SK-N-SH (cell line): ENCODE results near the gene OR14I1. TPM values are rescaled to one million over a fixed set of nuclear protein-coding genes. Genes with fewer than 3 reads are reported as not detected.

Experiments used
- CTCF ChIA-PET: fragments of 300-600, 350-600 bp; formaldehyde crosslinking; extraction: SDS; loops from one replicate; lab custom pipeline; 2021; lab: Yijun Ruan, JAX
- POLR2A ChIA-PET: fragments of 350-600 bp; sonication (Branson Sonifier 250); formaldehyde crosslinking; extraction: SDS; loops from one replicate; lab custom pipeline; 2020; ENCODE audit warnings: antibody characterized with exemption, inconsistent platforms; lab: Yijun Ruan, JAX
- DNase-seq: peaks from one replicate; pipeline ENCODE4 v3.0.0; 2012
- H2AFZ ChIP-seq: fragments of 200-600 bp; sonication (generic); 2 replicates; pipeline ENCODE4 v1.8.1; 2016; ENCODE audit warnings: antibody characterized with exemption, mild to moderate bottlenecking, low read depth
- H3F3A ChIP-seq: fragments of 200-600 bp; sonication (generic); replicated peaks from 2 replicates; pipeline ENCODE3; 2016; ENCODE audit warnings: antibody characterized with exemption, mild to moderate bottlenecking; ENCODE audit not compliant: insufficient read depth
- H3K27ac ChIP-seq, 2 experiments: fragments of 200-500 bp in 1 of 2; fragments of 200-600 bp in 1 of 2; sonication (Bioruptor generic) in 1 of 2; sonication (generic), shearing (Covaris generic) in 1 of 2; 2 replicates each; pipeline versions ENCODE4 v1.5.1 to v1.6.1; 2014 to 2016; ENCODE audit warnings: low read depth in 2 of 2, inconsistent platforms in 1 of 2, low read length in 1 of 2, mild to moderate bottlenecking in 1 of 2, mixed read lengths in 1 of 2
- H3K27me3 ChIP-seq: fragments of 200-600 bp; sonication (generic), shearing (Covaris generic); 2 replicates; pipeline ENCODE4 v1.6.1; 2016; ENCODE audit warnings: mixed run types; ENCODE audit not compliant: insufficient read depth
- H3K36me3 ChIP-seq, 2 experiments: fragments of 200-500 bp in 1 of 2; fragments of 200-600 bp in 1 of 2; sonication (Bioruptor generic) in 1 of 2; sonication (generic) in 1 of 2; replicated peaks in 1 of 2; 2 replicates each; pipeline versions ENCODE3 to v1.5.1; 2014 to 2016; ENCODE audit warnings: low read length in 1 of 2, mild to moderate bottlenecking in 1 of 2; ENCODE audit not compliant: insufficient read depth in 2 of 2, control insufficient read depth in 1 of 2
- H3K4me1 ChIP-seq, 2 experiments: fragments of 200-500 bp in 1 of 2; fragments of 200-600 bp in 1 of 2; sonication (Bioruptor generic) in 1 of 2; sonication (generic), shearing (Covaris generic) in 1 of 2; 2 replicates each; pipeline versions ENCODE4 v1.5.1 to v1.6.1; 2014 to 2016; ENCODE audit warnings: low read depth in 1 of 2, low read length in 1 of 2, mixed run types in 1 of 2; ENCODE audit not compliant: insufficient read depth in 2 of 2, control insufficient read depth in 1 of 2
- H3K4me2 ChIP-seq: fragments of 200-600 bp; sonication (generic), shearing (Covaris generic); 2 replicates; pipeline ENCODE4 v1.6.1; 2017; ENCODE audit warnings: mixed run types
- H3K4me3 ChIP-seq, 2 experiments: fragments of 200-500 bp in 1 of 2; fragments of 200-600 bp in 1 of 2; sonication (Bioruptor generic) in 1 of 2; sonication (generic), shearing (Covaris generic) in 1 of 2; 2 replicates each; pipeline versions ENCODE4 v1.5.1 to v1.8.1; 2014 to 2016; ENCODE audit warnings: low read depth in 2 of 2, inconsistent platforms in 1 of 2, low read length in 1 of 2, mild to moderate bottlenecking in 1 of 2, mixed read lengths in 1 of 2, moderate library complexity in 1 of 2
- H3K79me2 ChIP-seq: fragments of 200-600 bp; sonication (generic); 2 replicates; pipeline ENCODE4 v1.8.1; 2017; ENCODE audit warnings: mild to moderate bottlenecking; ENCODE audit not compliant: insufficient read depth
- H3K9ac ChIP-seq: fragments of 200-600 bp; sonication (generic); 2 replicates; pipeline ENCODE4 v1.6.1; 2017; ENCODE audit warnings: mixed run types
- H3K9me2 ChIP-seq: fragments of 200-600 bp; sonication (generic); 2 replicates; pipeline ENCODE4 v1.6.1; 2017; ENCODE audit warnings: mixed run types
- H3K9me3 ChIP-seq: fragments of 200-600 bp; sonication (generic); 2 replicates; pipeline ENCODE4 v1.6.1; 2017; ENCODE audit warnings: mixed run types, mild to moderate bottlenecking, moderate library complexity
- H4K20me1 ChIP-seq: fragments of 200-600 bp; sonication (generic); 2 replicates; pipeline ENCODE4 v1.6.1; 2017; ENCODE audit warnings: mild to moderate bottlenecking, mixed run types; ENCODE audit not compliant: insufficient read depth
- FOXJ3 ChIP-seq: sonication (generic); formaldehyde crosslinking; IDR thresholded peaks from 2 replicates; pipeline ENCODE4 v1.5.1; 2020; ENCODE audit warnings: mild to moderate bottlenecking, missing genetic modification reagents
- GABPA ChIP-seq: IDR thresholded peaks from 2 replicates; pipeline ENCODE4 v1.4.0; 2012; ENCODE audit warnings: low read depth, mild to moderate bottlenecking
- GATA2 ChIP-seq: sonication (generic); formaldehyde crosslinking; IDR thresholded peaks from 2 replicates; pipeline ENCODE4 v1.5.0; 2020; ENCODE audit warnings: mild to moderate bottlenecking, missing genetic modification reagents
- MEF2A ChIP-seq: IDR thresholded peaks from 2 replicates; pipeline ENCODE4 v1.4.0; 2012; ENCODE audit warnings: low read depth, borderline replicate concordance
- MXI1 ChIP-seq: IDR thresholded peaks from 2 replicates; pipeline ENCODE4 v1.6.1; 2012; ENCODE audit warnings: mild to moderate bottlenecking, low read depth, low read length, improper control_type of control experiment
- NRF1 ChIP-seq: IDR thresholded peaks from 2 replicates; pipeline ENCODE4 v1.6.1; 2012; ENCODE audit warnings: low read depth, mild to moderate bottlenecking, low read length
- RAD21 ChIP-seq: IDR thresholded peaks from 2 replicates; pipeline ENCODE4 v1.6.1; 2012; ENCODE audit warnings: mild to moderate bottlenecking, low read length
- RCOR1 ChIP-seq: fragments of 150-350 bp; IDR thresholded peaks from 2 replicates; pipeline ENCODE4 v1.6.1; 2017; ENCODE audit warnings: antibody characterized with exemption, low read length
- SMC3 ChIP-seq: IDR thresholded peaks from 2 replicates; pipeline ENCODE4 v1.6.1; 2012; ENCODE audit warnings: low read depth, low read length, improper control_type of control experiment
- WGBS: methylation state at CpG from one replicate; pipeline ENCODE4 v1.1.6; 2017; ENCODE audit warnings: low lambda C conversion rate; 5-methylcytosine and 5-hydroxymethylcytosine counted together
- polyA plus RNA-seq, 3 experiments: library from polyadenylated mRNA; depleted of rRNA; stranded (reverse); fragments of >200 nt; gene quantifications; 2 replicates each; pipeline ENCODE4 v1.2.3, GENCODE V29; 2012
- TF ChIP-seq, protein P1 (sequence below): IDR thresholded peaks from 2 replicates; pipeline ENCODE4 v1.4.0; 2012; ENCODE audit warnings: low read depth, borderline replicate concordance
- TF ChIP-seq, protein P2 (sequence below): IDR thresholded peaks from 2 replicates; pipeline ENCODE4 v1.6.1; 2012; ENCODE audit warnings: mild to moderate bottlenecking, low read depth, low read length, moderate library complexity
- TF ChIP-seq, protein P3 (sequence below): fragments of 200-600 bp; sonication (generic); IDR thresholded peaks from 2 replicates; pipeline ENCODE4 v1.6.1; 2017; ENCODE audit warnings: antibody characterized with exemption, mild to moderate bottlenecking, moderate library complexity

OR14I1 gene
- polyA plus RNA-seq, 1 of the 3 experiments (the other 2 are of a cell fraction), result not detected

DNA sequence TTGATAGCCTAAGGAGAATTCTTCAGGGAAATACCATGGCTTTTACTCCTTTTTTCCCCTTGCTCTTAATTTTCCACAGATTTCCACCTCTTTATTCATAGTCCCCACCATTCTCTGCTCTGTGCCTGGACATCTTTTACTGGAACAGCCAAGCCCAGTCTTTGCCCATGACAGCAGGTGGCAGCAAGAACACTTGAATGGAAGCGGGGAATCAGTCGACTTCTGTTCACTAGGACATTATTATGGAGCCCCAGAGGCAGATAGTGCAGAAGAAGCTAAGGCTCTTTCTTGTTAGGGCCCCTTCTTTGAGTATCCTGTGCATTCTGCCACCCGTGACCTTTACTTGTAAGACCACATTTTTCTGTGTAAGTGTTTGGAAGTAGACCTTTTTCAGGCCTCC is 6.3 kb downstream of the OR14I1 start:
- Histone ChIP-seq H3K9me3 (no peaks in the 10 kb centered on the region), H3K4me1 (no peaks in the 10 kb centered on the region), H4K20me1 (no peaks in the 10 kb centered on the region), H3K4me3 (no peak overlapping the region), H3K36me3 (no peaks in the 10 kb centered on the region), H3K27ac (no peak overlapping the region), H3K4me2 (no peak overlapping the region), H3K9ac (no peak overlapping the region), H3F3A (no peaks in the 10 kb centered on the region), H3K9me2 (no peaks in the 10 kb centered on the region), H2AFZ (no peak overlapping the region), H3K79me2 (no peaks in the 10 kb centered on the region), H3K27me3 (peaks cover 5% of the 10 kb centered on the region; the same call in 1 of the 2 replicates)
- 9% methylated on average over 3 of the region's 3 CpGs for WGBS
- DNase-seq, result peak; percentile 15
- POLR2A ChIA-PET, result no interaction called here
- CTCF ChIA-PET, result interaction anchor here (0.6 to 1.0 kb wide), 2 partner anchors 80 to 108 kb away, joined by 3 to 5 read pairs; no protein-coding TSS in a partner anchor
- no peak for TF ChIP-seq FOXJ3 (CRISPR knock-in tag)
- peak; percentile 42 for TF ChIP-seq RAD21
- TF ChIP-seq SMC3, result peak; percentile 27
- no peak for TF ChIP-seq GABPA
- TF ChIP-seq, protein P1, sequence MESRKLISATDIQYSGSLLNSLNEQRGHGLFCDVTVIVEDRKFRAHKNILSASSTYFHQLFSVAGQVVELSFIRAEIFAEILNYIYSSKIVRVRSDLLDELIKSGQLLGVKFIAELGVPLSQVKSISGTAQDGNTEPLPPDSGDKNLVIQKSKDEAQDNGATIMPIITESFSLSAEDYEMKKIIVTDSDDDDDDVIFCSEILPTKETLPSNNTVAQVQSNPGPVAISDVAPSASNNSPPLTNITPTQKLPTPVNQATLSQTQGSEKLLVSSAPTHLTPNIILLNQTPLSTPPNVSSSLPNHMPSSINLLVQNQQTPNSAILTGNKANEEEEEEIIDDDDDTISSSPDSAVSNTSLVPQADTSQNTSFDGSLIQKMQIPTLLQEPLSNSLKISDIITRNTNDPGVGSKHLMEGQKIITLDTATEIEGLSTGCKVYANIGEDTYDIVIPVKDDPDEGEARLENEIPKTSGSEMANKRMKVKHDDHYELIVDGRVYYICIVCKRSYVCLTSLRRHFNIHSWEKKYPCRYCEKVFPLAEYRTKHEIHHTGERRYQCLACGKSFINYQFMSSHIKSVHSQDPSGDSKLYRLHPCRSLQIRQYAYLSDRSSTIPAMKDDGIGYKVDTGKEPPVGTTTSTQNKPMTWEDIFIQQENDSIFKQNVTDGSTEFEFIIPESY, result no peak
- TF ChIP-seq, protein P2, sequence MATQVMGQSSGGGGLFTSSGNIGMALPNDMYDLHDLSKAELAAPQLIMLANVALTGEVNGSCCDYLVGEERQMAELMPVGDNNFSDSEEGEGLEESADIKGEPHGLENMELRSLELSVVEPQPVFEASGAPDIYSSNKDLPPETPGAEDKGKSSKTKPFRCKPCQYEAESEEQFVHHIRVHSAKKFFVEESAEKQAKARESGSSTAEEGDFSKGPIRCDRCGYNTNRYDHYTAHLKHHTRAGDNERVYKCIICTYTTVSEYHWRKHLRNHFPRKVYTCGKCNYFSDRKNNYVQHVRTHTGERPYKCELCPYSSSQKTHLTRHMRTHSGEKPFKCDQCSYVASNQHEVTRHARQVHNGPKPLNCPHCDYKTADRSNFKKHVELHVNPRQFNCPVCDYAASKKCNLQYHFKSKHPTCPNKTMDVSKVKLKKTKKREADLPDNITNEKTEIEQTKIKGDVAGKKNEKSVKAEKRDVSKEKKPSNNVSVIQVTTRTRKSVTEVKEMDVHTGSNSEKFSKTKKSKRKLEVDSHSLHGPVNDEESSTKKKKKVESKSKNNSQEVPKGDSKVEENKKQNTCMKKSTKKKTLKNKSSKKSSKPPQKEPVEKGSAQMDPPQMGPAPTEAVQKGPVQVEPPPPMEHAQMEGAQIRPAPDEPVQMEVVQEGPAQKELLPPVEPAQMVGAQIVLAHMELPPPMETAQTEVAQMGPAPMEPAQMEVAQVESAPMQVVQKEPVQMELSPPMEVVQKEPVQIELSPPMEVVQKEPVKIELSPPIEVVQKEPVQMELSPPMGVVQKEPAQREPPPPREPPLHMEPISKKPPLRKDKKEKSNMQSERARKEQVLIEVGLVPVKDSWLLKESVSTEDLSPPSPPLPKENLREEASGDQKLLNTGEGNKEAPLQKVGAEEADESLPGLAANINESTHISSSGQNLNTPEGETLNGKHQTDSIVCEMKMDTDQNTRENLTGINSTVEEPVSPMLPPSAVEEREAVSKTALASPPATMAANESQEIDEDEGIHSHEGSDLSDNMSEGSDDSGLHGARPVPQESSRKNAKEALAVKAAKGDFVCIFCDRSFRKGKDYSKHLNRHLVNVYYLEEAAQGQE, result no peak
- TF ChIP-seq MXI1, result no peak
- TF ChIP-seq, protein P3, sequence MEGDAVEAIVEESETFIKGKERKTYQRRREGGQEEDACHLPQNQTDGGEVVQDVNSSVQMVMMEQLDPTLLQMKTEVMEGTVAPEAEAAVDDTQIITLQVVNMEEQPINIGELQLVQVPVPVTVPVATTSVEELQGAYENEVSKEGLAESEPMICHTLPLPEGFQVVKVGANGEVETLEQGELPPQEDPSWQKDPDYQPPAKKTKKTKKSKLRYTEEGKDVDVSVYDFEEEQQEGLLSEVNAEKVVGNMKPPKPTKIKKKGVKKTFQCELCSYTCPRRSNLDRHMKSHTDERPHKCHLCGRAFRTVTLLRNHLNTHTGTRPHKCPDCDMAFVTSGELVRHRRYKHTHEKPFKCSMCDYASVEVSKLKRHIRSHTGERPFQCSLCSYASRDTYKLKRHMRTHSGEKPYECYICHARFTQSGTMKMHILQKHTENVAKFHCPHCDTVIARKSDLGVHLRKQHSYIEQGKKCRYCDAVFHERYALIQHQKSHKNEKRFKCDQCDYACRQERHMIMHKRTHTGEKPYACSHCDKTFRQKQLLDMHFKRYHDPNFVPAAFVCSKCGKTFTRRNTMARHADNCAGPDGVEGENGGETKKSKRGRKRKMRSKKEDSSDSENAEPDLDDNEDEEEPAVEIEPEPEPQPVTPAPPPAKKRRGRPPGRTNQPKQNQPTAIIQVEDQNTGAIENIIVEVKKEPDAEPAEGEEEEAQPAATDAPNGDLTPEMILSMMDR, result no peak
- no peak for TF ChIP-seq GATA2
- no peak for TF ChIP-seq MEF2A
- no peak for TF ChIP-seq RCOR1
- TF ChIP-seq NRF1, result no peak
